GM13977 (cell line): ENCODE results near the gene CPS1.

ENCODE experiments used
- DNase-seq: peaks from one replicate; pipeline ENCODE4 v3.0.0; 2012; ENCODE audit warnings: low spot score
- CTCF ChIP-seq: IDR thresholded peaks from 2 replicates; pipeline ENCODE4 v1.5.1; 2012; ENCODE audit warnings: mild to moderate bottlenecking, control low read depth; ENCODE audit not compliant: insufficient read depth; ENCODE audit errors: extremely low read depth, missing control alignments
- in situ Hi-C: fragments of 300-500 bp; cut with MboI; formaldehyde crosslinking; loops from one replicate; pipeline ENCODE4 v1.12.0; 2022; ENCODE audit warnings: low sequenced_read_pairs, low pct_unique_long_range_greater_than_20kb, mixed read lengths, inconsistent platforms; ENCODE audit not compliant: unreplicated experiment

The CPS1 gene

DNA sequence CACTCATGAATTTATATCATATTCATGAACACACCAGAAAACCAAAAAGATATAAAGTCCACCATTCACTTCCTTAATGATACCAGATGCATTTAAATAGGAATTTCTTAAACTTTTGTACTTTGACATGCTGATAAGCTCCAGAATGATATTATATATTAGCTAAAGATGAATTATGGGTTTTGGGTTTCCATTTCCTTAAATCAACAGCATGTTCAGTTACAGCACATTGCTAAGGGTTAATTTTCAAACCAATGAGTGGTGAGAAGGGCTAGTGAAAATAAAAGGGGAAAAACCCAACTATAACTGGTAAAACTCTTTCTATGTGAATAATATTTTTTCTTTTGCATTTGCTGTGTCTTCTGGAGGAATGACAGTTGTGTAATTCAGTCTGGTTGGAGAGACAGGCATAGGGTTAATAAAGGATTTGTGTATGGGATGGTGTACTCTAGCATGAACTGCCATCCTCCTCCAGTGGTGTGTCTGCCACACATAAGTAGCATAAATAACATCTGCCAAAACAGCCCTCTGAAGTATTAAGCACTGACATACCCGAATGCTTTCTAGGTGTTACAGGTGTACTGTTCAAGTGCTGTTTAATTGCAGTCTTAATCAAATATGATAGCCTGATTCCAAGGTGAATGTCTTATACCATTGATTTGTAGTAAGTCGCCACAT, 19.3 kb upstream of the CPS1 start:
- no peak for TF ChIP-seq CTCF
- DNase-seq = no peak
- in situ Hi-C loops = no loop called here

DNA sequence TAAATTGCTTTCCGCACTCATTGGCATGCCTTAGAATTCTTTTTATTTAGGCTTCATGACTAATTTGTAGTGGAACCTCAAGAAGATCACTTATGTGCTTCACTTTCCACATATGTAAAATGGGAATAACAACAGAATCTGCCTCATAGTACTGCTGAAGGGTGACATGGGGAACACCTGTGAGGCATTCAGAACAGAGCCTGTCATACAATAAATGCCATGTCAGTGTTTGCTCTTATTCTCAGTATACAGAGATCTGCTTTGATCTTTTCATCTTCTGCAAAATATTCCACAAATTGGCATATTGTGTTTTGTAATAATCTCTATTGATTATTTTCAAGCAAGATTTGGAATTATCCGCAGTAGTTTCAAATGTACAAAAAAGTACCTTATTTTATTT, 17.4 kb upstream of the CPS1 start:
- DNase-seq = no peak
- in situ Hi-C loops = no loop called here
- TF ChIP-seq CTCF = no peak

- in situ Hi-C loops = no loop called here
- no peak for TF ChIP-seq CTCF
- no peak for DNase-seq
Measured at GRCh38 chr2:210539578-210540416, 16.6 kb upstream of the CPS1 start.

DNA sequence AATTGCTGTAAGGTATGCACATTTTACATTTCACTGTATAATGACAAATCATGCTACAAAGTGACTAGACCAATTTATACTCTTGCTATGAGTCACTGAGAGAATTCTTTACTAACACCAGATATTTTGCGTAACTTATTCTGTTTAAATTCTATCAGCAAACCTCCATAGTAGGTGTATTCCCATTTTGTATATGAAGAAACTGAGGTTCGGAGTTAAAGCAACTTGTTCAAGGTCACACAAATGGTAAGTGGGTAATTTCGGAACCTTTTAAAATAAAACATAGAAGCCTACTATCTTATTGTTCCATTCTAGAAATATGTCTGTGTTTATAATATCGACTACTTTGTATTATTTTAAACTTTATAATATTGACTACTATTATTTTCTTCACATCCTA, 15.9 kb upstream of the CPS1 start:
- in situ Hi-C loops = no loop called here
- no peak for DNase-seq
- TF ChIP-seq CTCF = no peak

- in situ Hi-C loops = no loop called here
Measured at GRCh38 chr2:210540900-210541289, 15.5 kb upstream of the CPS1 start.

More at GRCh38 chr2:210540900-210541289, 15.5 kb upstream of the CPS1 start:
- no peak for DNase-seq
- TF ChIP-seq CTCF = no peak
